Measurements from ENCODE around the gene RNF115. TPM values are rescaled to one million over a fixed set of nuclear protein-coding genes. Genes with fewer than 3 reads are reported as not detected.
A peak's percentile ranks its signal among the peaks of the same experiment; 100 is the strongest.

The RNF115 gene
- total and polyA plus RNA-seq, 2 of the 4 experiments (the other 2 are of a cell fraction), result 13.5 to 22.9 TPM

DNA sequence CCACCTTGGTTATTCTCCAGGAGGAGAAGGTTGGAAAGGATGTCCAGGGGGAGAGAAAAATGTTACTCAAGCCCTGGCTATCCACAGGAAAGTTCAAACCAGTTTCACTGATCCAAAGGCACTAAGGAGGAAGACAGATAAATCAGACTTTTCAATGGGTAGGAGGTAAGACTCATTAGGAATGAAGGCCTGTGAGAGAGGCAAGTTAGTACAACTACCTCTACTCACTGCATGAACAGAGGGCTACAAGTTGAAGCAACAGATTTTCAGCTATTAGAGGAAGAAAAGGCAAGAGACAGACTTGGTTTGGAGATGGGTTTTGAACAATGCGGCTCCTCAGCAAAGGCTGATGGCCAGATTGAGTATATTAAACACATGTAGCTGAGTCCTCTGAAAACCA, 87.7 kb downstream of the RNF115 start:
- no CpG with 5 or more reads among the region's 1 CpG for WGBS, 2 experiments (ENCODE audit: extremely low coverage in 2 of 2, insufficient read length in 1 of 2)
- Histone ChIP-seq H2BK20ac (ENCODE audit: low read depth, low read length) (peak overlapping the region; percentile 93), H3K36me3 (ENCODE audit: control insufficient read depth, insufficient read depth, low read length) (no peaks in the 10 kb centered on the region), H4K8ac (ENCODE audit: low read depth in 2 of 2, low read length in 2 of 2) (peak overlapping the region in 1 of 2 experiments; percentile 79; a peak in 3 of 4 replicates), H2BK15ac (ENCODE audit: low read depth, low read length) (peak overlapping the region; percentile 67), H3K23ac (ENCODE audit: low read depth, low read length) (peak overlapping the region; percentile 59; the same call in 1 of the 2 replicates), H3K9me3 (ENCODE audit: control insufficient read depth, insufficient read depth, low read length) (peaks cover 2% of the 10 kb centered on the region; the same call in 1 of the 2 replicates), H4K91ac (ENCODE audit: insufficient read depth, low read depth, low read length) (peak overlapping the region; percentile 58; the same call in 1 of the 2 replicates), H3K56ac (ENCODE audit: extremely low read depth, insufficient read depth, low read length) (no peak overlapping the region), H2AFZ (replicated peaks; ENCODE audit: low read length, poor library complexity) (no peak overlapping the region), H3K9me1 (ENCODE audit: insufficient read depth, low read length) (peaks cover 7% of the 10 kb centered on the region; the same call in 1 of the 2 replicates), H3K14ac (replicated peaks; ENCODE audit: low read depth, low read length) (peak overlapping the region; percentile 77), H3K4me2 (ENCODE audit: low read depth, low read length) (no peak overlapping the region), H2BK5ac (ENCODE audit: low read depth, low read length, poor library complexity, severe bottlenecking) (peak overlapping the region; percentile 81), H2AK5ac (ENCODE audit: low read depth, low read length) (peak overlapping the region; percentile 69), H4K5ac (ENCODE audit: low read depth, low read length) (peak overlapping the region; percentile 94; the same call in 1 of the 2 replicates), H2AK9ac (replicated peaks; ENCODE audit: low read depth, low read length, poor library complexity) (peak overlapping the region; percentile 2), H4K20me1 (ENCODE audit: insufficient read depth, low read length) (no peaks in the 10 kb centered on the region), H3K79me1 (ENCODE audit: low read depth in 1 of 2, low read length in 2 of 2) (peaks cover 3 to 36% of the 10 kb centered on the region in 2 experiments), H2BK120ac (ENCODE audit: low read depth, low read length) (peak overlapping the region; percentile 86), H3K27me3 (ENCODE audit: control insufficient read depth, insufficient read depth, low read length) (no peaks in the 10 kb centered on the region), H3K18ac (ENCODE audit: low read depth, low read length) (peak overlapping the region; percentile 98), H3K4ac (ENCODE audit: low read depth, low read length) (peak overlapping the region; percentile 68), H3K4me3 (ENCODE audit: insufficient read depth, low read depth, low read length) (no peak overlapping the region), H3K4me1 (ENCODE audit: control insufficient read depth, insufficient read depth, low read length) (peaks cover 26% of the 10 kb centered on the region), H3K9ac (ENCODE audit: low read depth, low read length) (no peak overlapping the region), H3K27ac (ENCODE audit: insufficient read depth, low read length) (no peak overlapping the region)
- TF ChIP-seq NFE2L2 (IDR thresholded peaks at IDR 0.05; ENCODE audit: low read depth, low read length), result no peak
- ATAC-seq (ENCODE audit: low read depth), result no peak
- ChIA-PET CTCF (no interaction called here), POLR2A (ENCODE audit: unreplicated experiment) (no interaction called here)
- in situ Hi-C loops (cut with MboI; ENCODE audit: low sequenced_read_pairs), result no loop called here
- intact Hi-C loops (cut with micrococcal nuclease), result no loop called here
- dilution Hi-C loops (cut with HindIII; ENCODE audit: low sequenced_read_pairs, unreplicated experiment), result no loop called here
- no peak for DNase-seq
- no TSS peak for BruUV-seq (replicated peaks)

All from IMR-90 (cell line).